OCI-M1 (cell line): ENCODE data around the gene JAM2.
"Not testable (repeated sequence)": the region's sequence is repeated elsewhere in the genome, so short reads cannot be mapped to it uniquely, and the experiment has no call there.

ENCODE experiments used
- DNase-seq: peaks from one replicate; lab custom pipeline; 2025; lab: John Stamatoyannopoulos, UW

JAM2 gene

GRCh38 chr21:25638660-25639550 is at the start of gene JAM2:
TSS of gene JAM2 (plus strand) at chr21:25639258. CDS start at chr21:25639822, 564 bp downstream.
- no peak for DNase-seq

GRCh38 chr21:25589887-25590286 is 49.2 kb upstream of the JAM2 start:
- no peak for DNase-seq

- peak; percentile 93 for DNase-seq
Measured at GRCh38 chr21:25607151-25608043, 31.7 kb upstream of the JAM2 start, which contains the start of gene MRPL39. TSS of gene MRPL39 (minus strand) at chr21:25607481. CDS start at chr21:25607475, 6 bp downstream.

GRCh38 chr21:25608044-25608737 is 30.9 kb upstream of the JAM2 start:
- peak; percentile 91 for DNase-seq

DNA sequence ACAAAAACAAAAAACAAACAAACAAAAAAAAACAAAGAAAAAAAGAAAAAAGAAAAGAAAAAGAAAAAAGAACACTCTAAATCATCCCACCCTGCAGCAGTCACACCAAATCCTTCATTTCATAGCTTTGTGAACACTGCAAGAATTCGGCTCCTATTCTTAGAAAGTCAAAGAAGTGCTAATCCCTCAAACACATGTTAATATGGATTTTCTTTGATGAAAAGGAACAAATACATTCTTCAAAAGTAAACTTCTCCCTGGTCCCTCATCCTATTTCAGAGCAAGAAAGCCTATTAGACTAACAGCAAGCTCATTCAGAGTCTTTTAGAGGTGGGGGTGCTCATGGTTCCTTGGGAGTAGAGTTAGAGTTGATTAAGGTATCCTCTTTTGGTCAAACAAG is 24.6 kb upstream of the JAM2 start:
- no peak for DNase-seq

- no peak for DNase-seq
Measured at GRCh38 chr21:25615880-25616279, 23.2 kb upstream of the JAM2 start.

GRCh38 chr21:25619198-25619597 is 19.9 kb upstream of the JAM2 start:
- DNase-seq = no peak

DNA sequence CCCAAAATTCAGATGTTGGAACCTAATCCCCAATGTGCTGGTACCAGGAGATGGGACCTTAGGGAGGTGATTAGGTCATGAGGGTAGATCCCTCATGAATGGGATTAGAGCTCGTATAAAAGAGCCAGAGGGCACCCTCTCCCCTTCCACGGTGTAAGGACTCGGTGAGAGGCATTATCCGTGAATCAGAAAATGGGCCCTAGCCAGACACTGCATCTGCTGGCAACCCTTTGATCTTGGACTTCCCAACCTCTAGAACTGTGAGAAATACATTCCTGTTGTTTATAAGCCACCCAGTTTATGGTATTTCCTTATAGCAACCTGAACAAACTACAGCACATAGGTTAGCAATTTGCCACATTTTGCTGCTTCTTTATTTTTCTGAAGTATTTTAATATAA is 14.5 kb upstream of the JAM2 start:
- no peak for DNase-seq

GRCh38 chr21:25625036-25625435 is 14.0 kb upstream of the JAM2 start:
- DNase-seq = peak; percentile 28

DNA sequence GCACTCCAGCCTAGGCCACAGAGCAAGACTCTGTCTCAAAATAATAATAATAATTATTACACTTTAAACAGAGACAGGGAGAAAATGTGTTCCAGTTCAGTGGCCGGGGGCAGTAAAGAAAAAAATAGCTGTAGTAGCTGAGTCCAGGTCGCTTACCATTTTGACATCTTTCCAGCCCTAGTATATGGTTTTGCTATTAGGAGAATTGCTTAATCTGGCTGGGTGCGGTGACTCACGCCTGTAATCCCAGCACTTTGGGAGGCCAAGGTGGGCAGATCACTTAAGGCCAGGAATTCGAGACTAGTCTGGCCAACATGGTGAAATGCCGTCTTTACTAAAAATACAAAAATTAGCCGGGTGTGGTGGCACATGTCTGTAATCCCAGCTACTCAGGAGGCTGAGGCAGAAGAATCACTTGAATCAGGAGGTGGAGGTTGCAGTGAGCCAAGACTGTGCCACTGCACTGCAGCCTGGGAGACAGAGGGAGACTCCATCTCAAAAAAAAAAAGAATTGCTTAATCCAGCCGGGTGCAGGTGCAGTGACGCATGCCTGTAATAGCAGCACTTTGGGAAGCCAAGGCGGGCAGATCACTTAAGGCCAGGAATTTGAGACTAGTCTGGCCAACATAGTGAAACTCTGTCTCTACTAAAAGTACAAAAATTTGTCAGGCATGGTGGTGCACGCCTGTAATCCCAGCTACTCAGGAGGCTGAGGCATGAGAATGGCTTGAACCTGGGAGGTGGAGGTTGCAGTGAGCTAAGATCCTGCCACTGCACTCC is 13.1 kb upstream of the JAM2 start:
- not testable (repeated sequence) for DNase-seq

- DNase-seq = no peak
Measured at GRCh38 chr21:25626757-25627156, 12.3 kb upstream of the JAM2 start.

DNA sequence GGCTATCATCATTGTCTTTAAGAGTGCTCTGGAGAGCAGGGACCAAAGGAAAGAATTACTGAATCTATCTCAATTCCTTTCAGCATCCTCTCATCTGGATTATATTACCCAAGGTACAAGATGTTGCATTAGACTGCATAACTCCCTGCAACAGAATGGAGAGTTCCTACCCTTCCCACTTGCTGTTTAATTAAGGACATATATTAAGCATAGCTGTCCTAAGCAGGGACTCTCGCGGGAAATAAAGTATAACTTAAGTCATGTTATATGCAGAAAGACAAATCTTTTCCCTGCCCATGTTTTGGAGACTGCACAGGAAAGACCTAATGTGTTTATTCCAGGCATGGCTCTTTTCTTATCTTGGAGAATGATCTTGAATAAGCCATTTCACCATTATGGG is 6.8 kb upstream of the JAM2 start:
- no peak for DNase-seq

DNA sequence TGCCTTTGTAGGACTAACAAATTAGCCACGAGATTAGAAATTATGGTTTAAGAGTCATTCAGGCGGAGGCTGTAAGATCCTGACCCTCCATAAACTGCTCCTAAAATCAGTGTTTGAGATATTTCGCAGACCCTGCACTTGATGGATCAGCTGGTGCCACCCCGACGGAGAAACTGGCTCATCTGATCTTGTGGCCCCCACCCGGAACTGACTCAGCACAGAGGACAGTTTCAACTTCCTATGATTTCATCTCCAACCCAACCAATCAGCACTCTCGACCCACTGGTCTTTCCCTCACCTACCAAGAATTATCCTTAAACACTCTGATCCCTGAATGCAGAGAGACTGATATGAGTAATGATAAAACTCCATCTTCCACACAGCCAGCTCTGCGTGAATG is 3.7 kb upstream of the JAM2 start:
- peak; percentile 13 for DNase-seq

DNA sequence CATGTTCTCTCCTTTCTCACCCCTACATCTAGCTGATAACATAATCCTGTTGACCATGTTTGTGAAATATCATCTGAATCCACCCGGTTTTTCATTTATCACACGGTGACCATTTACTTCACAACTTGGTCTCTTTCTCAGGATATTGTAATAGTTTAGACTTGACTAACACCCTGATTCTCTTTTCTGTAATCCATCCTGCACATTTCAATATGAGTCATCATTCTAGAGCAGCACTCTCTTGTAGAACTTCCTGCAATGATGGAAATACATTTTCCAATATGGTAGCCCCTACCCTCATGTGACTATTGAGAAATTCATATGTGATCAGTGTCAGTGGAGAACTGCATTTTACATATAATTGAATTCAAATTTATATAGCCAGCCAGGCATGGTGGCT is 2.3 kb upstream of the JAM2 start:
- DNase-seq = no peak

- no peak for DNase-seq
Measured at GRCh38 chr21:25637851-25638659, 1.0 kb upstream of the JAM2 start.

GRCh38 chr21:25639551-25640201 is 618 bp downstream of the JAM2 start:
- DNase-seq = no peak

DNA sequence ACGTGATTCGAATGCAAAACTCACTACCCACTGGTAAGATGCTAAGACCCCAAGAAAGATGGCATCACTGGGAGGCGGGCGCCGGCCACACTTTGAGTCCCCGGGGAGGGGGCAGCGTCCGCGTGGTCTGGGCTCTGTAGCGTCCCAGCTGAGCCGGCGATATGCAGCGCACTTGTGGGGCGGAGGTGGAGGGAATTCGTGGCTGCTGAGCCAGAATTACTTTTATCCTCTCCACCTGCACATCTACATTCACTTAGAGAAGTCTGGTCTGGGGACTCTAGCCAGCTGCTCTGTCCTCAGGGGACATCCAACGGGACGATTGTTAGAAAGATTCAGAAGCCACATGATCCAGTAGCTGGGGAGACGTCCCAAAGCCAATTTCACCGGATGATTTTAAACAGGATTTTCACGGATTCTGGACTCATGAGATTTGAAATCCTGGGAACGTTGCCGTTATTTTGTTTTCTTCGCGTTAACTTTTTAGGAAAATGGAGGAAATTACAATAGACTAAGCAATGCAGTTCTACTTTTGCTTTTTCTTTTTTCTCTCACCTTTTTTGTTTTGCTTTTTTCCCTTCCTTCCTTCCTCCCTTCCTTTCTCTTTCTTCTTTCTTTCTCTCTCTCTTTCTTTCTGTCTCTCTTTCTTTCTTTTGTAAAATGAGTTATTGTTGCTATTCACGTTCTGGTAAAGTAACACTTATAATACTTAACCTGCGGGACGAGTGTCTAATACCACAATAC is 1.3 kb downstream of the JAM2 start:
- DNase-seq = no peak

- no peak for DNase-seq
Measured at GRCh38 chr21:25640943-25641292, 1.9 kb downstream of the JAM2 start.

DNA sequence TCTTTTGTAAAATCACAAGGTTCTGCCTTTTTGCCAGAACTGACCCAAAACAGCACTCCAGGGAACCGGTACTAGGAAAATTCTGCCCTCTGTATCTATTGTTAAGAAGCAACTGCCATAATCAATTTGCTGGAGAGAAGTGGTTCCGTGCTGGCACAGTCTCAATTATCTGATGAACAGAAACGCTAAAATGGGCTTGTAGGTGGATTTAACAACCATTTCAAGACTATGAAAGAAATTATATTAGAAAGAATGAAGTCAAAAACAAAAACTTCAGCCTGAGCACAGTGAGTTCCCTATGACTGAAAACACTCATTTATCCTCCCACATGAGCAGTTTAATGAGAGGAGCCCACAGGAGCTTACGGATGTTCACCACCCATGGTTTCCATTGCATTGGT is 4.4 kb downstream of the JAM2 start:
- no peak for DNase-seq
